ENCODE data around the gene DCT. TPM values are rescaled to one million over a fixed set of nuclear protein-coding genes. Genes with fewer than 3 reads are reported as not detected.

The DCT gene
- total RNA-seq, 1 donor from 2014 or later = 0.05 TPM

GRCh38 chr13:94399812-94400211 is 79.7 kb downstream of the DCT start:
- intact Hi-C loops (cut with micrococcal nuclease) = no loop called here

GRCh38 chr13:94395860-94396259 is 83.6 kb downstream of the DCT start:
- intact Hi-C loops (cut with micrococcal nuclease) = no loop called here

- intact Hi-C loops (cut with micrococcal nuclease) = no loop called here
Measured at GRCh38 chr13:94394723-94395122, 84.8 kb downstream of the DCT start.

- intact Hi-C loops (cut with micrococcal nuclease) = no loop called here
Measured at GRCh38 chr13:94390881-94391280, 88.6 kb downstream of the DCT start.

GRCh38 chr13:94389604-94390351 is 89.7 kb downstream of the DCT start:
- intact Hi-C loops (cut with micrococcal nuclease) = no loop called here

GRCh38 chr13:94387047-94387446 is 92.4 kb downstream of the DCT start:
- intact Hi-C loops (cut with micrococcal nuclease) = no loop called here

Other genes with a start within 250 kb of the DCT start
- gene TGDS, start 116.5 kb upstream of the DCT start, total RNA-seq = 19.1 and 19.6 TPM in 2 replicates
- gene GPR180, start 122.2 kb upstream of the DCT start, total RNA-seq = 7.1 and 7.3 TPM in 2 replicates
- 0.07 TPM in 1 of 2 replicates, not detected in the other for gene SOX21, start 232.9 kb upstream of the DCT start, total RNA-seq

All from T-helper 2 cell treated with Interferon-gamma antibody and Interleukin-4, amounts not matched to agents 100 ng/mL and 5 ng/mL, for 36 hours (primary cell).